Stimulated activated naive CD4-positive, alpha-beta T cell treated with Interleukin-2 at 50 U/mL for 16 hours (primary cell): ENCODE results near the gene AGFG1.
"Not testable (repeated sequence)": the region's sequence is repeated elsewhere in the genome, so short reads cannot be mapped to it uniquely, and the experiment has no call there.

Source experiments
- DNase-seq: peaks from one replicate; lab custom pipeline; 2025; lab: John Stamatoyannopoulos, UW

The AGFG1 gene

GRCh38 chr2:227500301-227500630 is 28.3 kb downstream of the AGFG1 start:
- no peak for DNase-seq

- DNase-seq: no peak
Observed at GRCh38 chr2:227503433-227504406, 31.8 kb downstream of the AGFG1 start.

GRCh38 chr2:227504700-227505099 is 32.7 kb downstream of the AGFG1 start:
- no peak for DNase-seq

GRCh38 chr2:227506456-227506855 is 34.5 kb downstream of the AGFG1 start:
- DNase-seq: no peak

- no peak for DNase-seq
Observed at GRCh38 chr2:227507963-227508362, 36.0 kb downstream of the AGFG1 start.

- DNase-seq: no peak
Observed at GRCh38 chr2:227509076-227509475, 37.1 kb downstream of the AGFG1 start.

GRCh38 chr2:227509824-227510619 is 38.1 kb downstream of the AGFG1 start:
- DNase-seq: no peak

GRCh38 chr2:227510620-227510958 is 38.6 kb downstream of the AGFG1 start:
- DNase-seq: no peak

- no peak for DNase-seq
Observed at GRCh38 chr2:227511239-227511930, 39.4 kb downstream of the AGFG1 start.

GRCh38 chr2:227511955-227512354 is 40.0 kb downstream of the AGFG1 start:
- DNase-seq: no peak

GRCh38 chr2:227513113-227513512 is 41.2 kb downstream of the AGFG1 start:
- no peak for DNase-seq

GRCh38 chr2:227515742-227516141 is 43.8 kb downstream of the AGFG1 start:
- no peak for DNase-seq

GRCh38 chr2:227517724-227518123 is 45.8 kb downstream of the AGFG1 start:
- DNase-seq: no peak

- not testable (repeated sequence) for DNase-seq
Observed at GRCh38 chr2:227518278-227518865, 46.4 kb downstream of the AGFG1 start.

GRCh38 chr2:227521178-227521577 is 49.2 kb downstream of the AGFG1 start:
- DNase-seq: not testable (repeated sequence)

GRCh38 chr2:227524665-227525064 is 52.7 kb downstream of the AGFG1 start:
- DNase-seq: no peak

- DNase-seq: no peak
Observed at GRCh38 chr2:227527351-227527750, 55.4 kb downstream of the AGFG1 start.

- no peak for DNase-seq
Observed at GRCh38 chr2:227528803-227529202, 56.8 kb downstream of the AGFG1 start.

GRCh38 chr2:227529871-227530270 is 57.9 kb downstream of the AGFG1 start:
- no peak for DNase-seq

GRCh38 chr2:227534714-227535113 is 62.8 kb downstream of the AGFG1 start:
- no peak for DNase-seq

- no peak for DNase-seq
Observed at GRCh38 chr2:227536445-227536844, 64.5 kb downstream of the AGFG1 start.

- DNase-seq: no peak
Observed at GRCh38 chr2:227539465-227539956, 67.6 kb downstream of the AGFG1 start.
